NCI-H1092 (cell line): ENCODE data around the gene CAMTA1.

ENCODE experiments used
- DNase-seq: peaks from one replicate; lab custom pipeline; 2025; lab: John Stamatoyannopoulos, UW

CAMTA1 gene

GRCh38 chr1:6779089-6779805, 6.0 kb upstream of the CAMTA1 start:
- DNase-seq, result no peak

GRCh38 chr1:6782151-6782550, 3.1 kb upstream of the CAMTA1 start:
- DNase-seq, result no peak

- no peak for DNase-seq
Observed at GRCh38 chr1:6783221-6783620, 2.0 kb upstream of the CAMTA1 start.

- peak; percentile 69 for DNase-seq
Observed at GRCh38 chr1:6783936-6784559, 1.2 kb upstream of the CAMTA1 start.

GRCh38 chr1:6784560-6785317, 515 bp upstream of the CAMTA1 start:
- peak; percentile 100 for DNase-seq

- peak; percentile 34 for DNase-seq
Observed at GRCh38 chr1:6785728-6786505, 663 bp downstream of the CAMTA1 start.

GRCh38 chr1:6788946-6789345, 3.7 kb downstream of the CAMTA1 start:
- no peak for DNase-seq

- DNase-seq, result no peak
Observed at GRCh38 chr1:6790146-6790545, 4.9 kb downstream of the CAMTA1 start.

- peak; percentile 36 for DNase-seq
Observed at GRCh38 chr1:6794164-6794563, 8.9 kb downstream of the CAMTA1 start.

GRCh38 chr1:6795203-6795602, 9.9 kb downstream of the CAMTA1 start:
- no peak for DNase-seq

GRCh38 chr1:6795661-6796060, 10.4 kb downstream of the CAMTA1 start:
- DNase-seq, result no peak

GRCh38 chr1:6796095-6796494, 10.8 kb downstream of the CAMTA1 start:
- no peak for DNase-seq

GRCh38 chr1:6799499-6799898, 14.2 kb downstream of the CAMTA1 start:
- no peak for DNase-seq

GRCh38 chr1:6800745-6801144, 15.5 kb downstream of the CAMTA1 start:
- DNase-seq, result no peak

- no peak for DNase-seq
Observed at GRCh38 chr1:6801199-6801598, 15.9 kb downstream of the CAMTA1 start.

- DNase-seq, result no peak
Observed at GRCh38 chr1:6801966-6802365, 16.7 kb downstream of the CAMTA1 start.

GRCh38 chr1:6802454-6802853, 17.2 kb downstream of the CAMTA1 start:
- DNase-seq, result no peak

- DNase-seq, result no peak
Observed at GRCh38 chr1:6802893-6803292, 17.6 kb downstream of the CAMTA1 start.

GRCh38 chr1:6803357-6803756, 18.1 kb downstream of the CAMTA1 start:
- DNase-seq, result no peak

- no peak for DNase-seq
Observed at GRCh38 chr1:6805004-6805416, 19.8 kb downstream of the CAMTA1 start.

GRCh38 chr1:6807782-6808181, 22.5 kb downstream of the CAMTA1 start:
- no peak for DNase-seq

GRCh38 chr1:6809461-6809860, 24.2 kb downstream of the CAMTA1 start:
- DNase-seq, result no peak
